ENCODE results near the gene GSC2. TPM values are rescaled to one million over a fixed set of nuclear protein-coding genes. Genes with fewer than 3 reads are reported as not detected.
A peak's percentile ranks its signal among the peaks of the same experiment; 100 is the strongest.

The GSC2 gene
- total RNA-seq, 5 donors from 2014 or later (not counting 1 experiment from before 2014, with no cell fraction given) = not detected

- H3K27me3 Mint-ChIP-seq = peaks cover 0 to 6% of the 10 kb centered on the region in 2 donors
- H3K9me3 Mint-ChIP-seq = no peaks in the 10 kb centered on the region
- H3K9me3 ChIP-seq = no peaks in the 10 kb centered on the region
- peak overlapping the region in 1 of 3 donors; percentile 6 for H3K4me3 Mint-ChIP-seq
- DNase-seq (peak in 1 of 35 experiments; percentile 32), ATAC-seq (replicated peaks in 1 of 4) (no peak)
- H3K4me3 ChIP-seq (ENCODE audit: control insufficient read depth in 1 of 2, extremely low read depth in 1 of 2, low read length in 1 of 2) = no peak overlapping the region
- 73% methylated on average over 14 of the region's 14 CpGs for WGBS (ENCODE audit: insufficient coverage)
- H3K36me3 ChIP-seq (ENCODE audit: control insufficient read depth in 2 of 2, extremely low read depth in 1 of 2, insufficient read depth in 1 of 2, low read length in 1 of 2) = no peaks in the 10 kb centered on the region
- H3K4me1 Mint-ChIP-seq = peaks cover 33 to 51% (median 34%) of the 10 kb centered on the region in 3 donors
- peaks cover 4 to 18% of the 10 kb centered on the region in 2 experiments for H3K27me3 ChIP-seq (replicated peaks in 1 of 2; ENCODE audit: control insufficient read depth in 2 of 2, extremely low read depth in 1 of 2, insufficient read depth in 2 of 2, low read length in 1 of 2)
- H3K4me1 ChIP-seq (ENCODE audit: control insufficient read depth in 1 of 2, extremely low read depth in 1 of 2, insufficient read depth in 2 of 2, low read length in 2 of 2) = peaks cover 6 to 57% of the 10 kb centered on the region in 2 experiments
- peak overlapping the region in 1 of 2 donors; percentile 58 for H3K27ac Mint-ChIP-seq
- no peak overlapping the region for H3K27ac ChIP-seq (ENCODE audit: low read length)
- no peaks in the 10 kb centered on the region for H3K36me3 Mint-ChIP-seq
- CTCF ChIA-PET = interaction anchor here in 1 of 2 donors (0.6 kb wide), 1 partner anchor 17 kb away, joined by 4 read pairs; no protein-coding TSS in a partner anchor
- POLR2A ChIA-PET = no interaction called here
Measured at GRCh38 chr22:19174106-19175025, 24.3 kb upstream of the GSC2 start.

GRCh38 chr22:19173047-19174035, 23.2 kb upstream of the GSC2 start:
- H3K9me3 ChIP-seq = no peaks in the 10 kb centered on the region
- ChIA-PET POLR2A (no interaction called here), CTCF (interaction anchor here (0.8 to 1.7 kb wide), 2 partner anchors 29 kb away, joined by 3 to 6 read pairs; partner anchors contain the start of gene ESS2 (in 2 of the 2))
- 87% methylated on average over 12 of the region's 19 CpGs for WGBS (ENCODE audit: insufficient coverage)
- Mint-ChIP-seq H3K27me3 (peaks cover 8 to 15% of the 10 kb centered on the region in 2 donors), H3K4me3 (peak overlapping the region; percentile 92 to 95 (median 92)), H3K4me1 (peaks cover 30 to 51% (median 36%) of the 10 kb centered on the region in 3 donors), H3K9me3 (no peaks in the 10 kb centered on the region), H3K36me3 (no peaks in the 10 kb centered on the region), H3K27ac (peak overlapping the region; percentile 81 to 87)
- DNase-seq (no peak), ATAC-seq (replicated peaks in 1 of 4) (no peak)
- H3K4me3 ChIP-seq (ENCODE audit: control insufficient read depth in 1 of 2, extremely low read depth in 1 of 2, low read length in 1 of 2) = no peak overlapping the region
- H3K4me1 ChIP-seq (ENCODE audit: control insufficient read depth in 1 of 2, extremely low read depth in 1 of 2, insufficient read depth in 2 of 2, low read length in 2 of 2) = peaks cover 6 to 56% of the 10 kb centered on the region in 2 experiments
- H3K27ac ChIP-seq (ENCODE audit: low read length) = no peak overlapping the region
- no peaks in the 10 kb centered on the region for H3K36me3 ChIP-seq (ENCODE audit: control insufficient read depth in 2 of 2, extremely low read depth in 1 of 2, insufficient read depth in 1 of 2, low read length in 1 of 2)
- peaks cover 4 to 28% of the 10 kb centered on the region in 2 experiments for H3K27me3 ChIP-seq (replicated peaks in 1 of 2; ENCODE audit: control insufficient read depth in 2 of 2, extremely low read depth in 1 of 2, insufficient read depth in 2 of 2, low read length in 1 of 2)

- Mint-ChIP-seq H3K4me1 (peaks cover 30 to 51% (median 36%) of the 10 kb centered on the region in 3 donors), H3K36me3 (no peaks in the 10 kb centered on the region), H3K27ac (peak overlapping the region; percentile 81 to 87), H3K4me3 (peak overlapping the region; percentile 92 to 95 (median 92)), H3K27me3 (peaks cover 16 to 24% of the 10 kb centered on the region in 2 donors), H3K9me3 (no peaks in the 10 kb centered on the region)
- Histone ChIP-seq H3K27me3 (replicated peaks in 1 of 2; ENCODE audit: control insufficient read depth in 2 of 2, extremely low read depth in 1 of 2, insufficient read depth in 2 of 2, low read length in 1 of 2) (peaks cover 9 to 37% of the 10 kb centered on the region in 2 experiments), H3K9me3 (no peaks in the 10 kb centered on the region), H3K4me3 (ENCODE audit: control insufficient read depth in 1 of 2, extremely low read depth in 1 of 2, low read length in 1 of 2) (peak overlapping the region; percentile 90 to 98), H3K4me1 (ENCODE audit: control insufficient read depth in 1 of 2, extremely low read depth in 1 of 2, insufficient read depth in 2 of 2, low read length in 2 of 2) (peaks cover 6 to 51% of the 10 kb centered on the region in 2 experiments), H3K27ac (ENCODE audit: low read length) (peak overlapping the region; percentile 57), H3K36me3 (ENCODE audit: control insufficient read depth in 2 of 2, extremely low read depth in 1 of 2, insufficient read depth in 1 of 2, low read length in 1 of 2) (no peaks in the 10 kb centered on the region)
- ChIA-PET POLR2A (no interaction called here), CTCF (interaction anchor here (0.8 to 1.7 kb wide), 2 partner anchors 28 kb away, joined by 3 to 6 read pairs; partner anchors contain the start of gene ESS2 (in 2 of the 2))
- ATAC-seq (replicated peaks in 1 of 4) = no peak
- no peak for DNase-seq
- WGBS (ENCODE audit: insufficient coverage) = 17% methylated on average over 5 of the region's 13 CpGs
Measured at GRCh38 chr22:19172213-19173046, 22.3 kb upstream of the GSC2 start.

- Mint-ChIP-seq H3K36me3 (no peaks in the 10 kb centered on the region), H3K27me3 (peaks cover 24 to 40% of the 10 kb centered on the region in 2 donors), H3K4me3 (peak overlapping the region; percentile 92 to 95 (median 92)), H3K9me3 (no peaks in the 10 kb centered on the region), H3K27ac (no peak overlapping the region), H3K4me1 (peaks cover 30 to 44% (median 36%) of the 10 kb centered on the region in 3 donors)
- ATAC-seq (replicated peaks in 1 of 4) (no peak), DNase-seq (no peak)
- POLR2A ChIA-PET = no interaction called here
- Histone ChIP-seq H3K27me3 (replicated peaks in 1 of 2; ENCODE audit: control insufficient read depth in 2 of 2, extremely low read depth in 1 of 2, insufficient read depth in 2 of 2, low read length in 1 of 2) (peaks cover 9 to 56% of the 10 kb centered on the region in 2 experiments), H3K27ac (ENCODE audit: low read length) (no peak overlapping the region), H3K4me3 (ENCODE audit: control insufficient read depth in 1 of 2, extremely low read depth in 1 of 2, low read length in 1 of 2) (no peak overlapping the region), H3K4me1 (ENCODE audit: control insufficient read depth in 1 of 2, extremely low read depth in 1 of 2, insufficient read depth in 2 of 2, low read length in 2 of 2) (peaks cover 6 to 44% of the 10 kb centered on the region in 2 experiments), H3K36me3 (ENCODE audit: control insufficient read depth in 2 of 2, extremely low read depth in 1 of 2, insufficient read depth in 1 of 2, low read length in 1 of 2) (no peaks in the 10 kb centered on the region), H3K9me3 (no peaks in the 10 kb centered on the region)
- 63% methylated on average over 7 of the region's 7 CpGs for WGBS (ENCODE audit: insufficient coverage)
- CTCF ChIA-PET = no interaction called here
Measured at GRCh38 chr22:19169947-19170318, 19.8 kb upstream of the GSC2 start.

- peak overlapping the region; percentile 26 to 95 (median 56) for H3K4me3 Mint-ChIP-seq
- H3K36me3 Mint-ChIP-seq = no peaks in the 10 kb centered on the region
- no peaks in the 10 kb centered on the region for H3K9me3 ChIP-seq
- ChIA-PET POLR2A (no interaction called here), CTCF (no interaction called here)
- ATAC-seq (replicated peaks in 1 of 4) (no peak), DNase-seq (no peak)
- no peaks in the 10 kb centered on the region for H3K9me3 Mint-ChIP-seq
- peaks cover 30 to 41% (median 36%) of the 10 kb centered on the region in 3 donors for H3K4me1 Mint-ChIP-seq
- no peak overlapping the region for H3K27ac ChIP-seq (ENCODE audit: low read length)
- 9% methylated on average over 53 of the region's 58 CpGs for WGBS (ENCODE audit: insufficient coverage)
- peaks cover 9 to 62% of the 10 kb centered on the region in 2 experiments for H3K27me3 ChIP-seq (replicated peaks in 1 of 2; ENCODE audit: control insufficient read depth in 2 of 2, extremely low read depth in 1 of 2, insufficient read depth in 2 of 2, low read length in 1 of 2)
- peak overlapping the region in 1 of 2 donors; percentile 21 for H3K4me3 ChIP-seq (ENCODE audit: control insufficient read depth in 1 of 2, extremely low read depth in 1 of 2, low read length in 1 of 2)
- H3K36me3 ChIP-seq (ENCODE audit: control insufficient read depth in 2 of 2, extremely low read depth in 1 of 2, insufficient read depth in 1 of 2, low read length in 1 of 2) = no peaks in the 10 kb centered on the region
- peaks cover 6 to 44% of the 10 kb centered on the region in 2 experiments for H3K4me1 ChIP-seq (ENCODE audit: control insufficient read depth in 1 of 2, extremely low read depth in 1 of 2, insufficient read depth in 2 of 2, low read length in 2 of 2)
- H3K27ac Mint-ChIP-seq = no peak overlapping the region
- H3K27me3 Mint-ChIP-seq = peaks cover 28 to 46% of the 10 kb centered on the region in 2 donors
Measured at GRCh38 chr22:19169002-19169946, 19.2 kb upstream of the GSC2 start.
